ENCODE measurements around the gene CPB1.

Gene CPB1

DNA sequence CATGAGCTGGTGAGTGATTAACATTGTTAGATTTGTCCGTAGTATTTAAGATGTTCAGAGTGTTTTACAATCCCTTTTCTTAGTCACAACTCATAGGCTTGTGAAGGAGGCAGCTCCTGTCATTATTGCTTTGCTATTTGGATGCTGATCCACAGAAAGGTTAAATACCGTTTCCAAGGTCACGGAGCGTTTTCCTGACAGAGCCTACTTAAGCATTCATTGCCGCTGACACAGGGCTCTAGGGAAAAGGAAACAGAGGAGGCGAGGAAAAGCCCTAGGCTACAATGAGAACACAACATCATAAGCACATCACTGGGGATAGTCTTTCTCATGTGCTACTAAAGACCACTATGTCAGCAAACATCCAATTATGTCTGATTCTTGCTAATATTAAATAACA is 38.5 kb upstream of the CPB1 start:
- H3K9ac ChIP-seq (ENCODE audit: low read depth, low read length, poor library complexity): no peak overlapping the region
- H2BK5ac ChIP-seq (ENCODE audit: low read length): no peak overlapping the region
- peaks cover 0 to 18% of the 10 kb centered on the region in 2 donors for H3K9me3 ChIP-seq (replicated peaks in 1 of 2; ENCODE audit: control insufficient read depth in 2 of 2, insufficient read depth in 1 of 2, low read depth in 1 of 2, low read length in 2 of 2)
- peak overlapping the region in 1 of 2 donors; percentile 8 for H3K4me3 ChIP-seq (ENCODE audit: low read length in 2 of 2)
- H3K4me2 ChIP-seq (ENCODE audit: insufficient read depth, low read length, poor library complexity, severe bottlenecking): no peak overlapping the region
- no peak overlapping the region for H3K23ac ChIP-seq (ENCODE audit: low read depth, low read length, poor library complexity)
- H3K4me1 ChIP-seq (ENCODE audit: control insufficient read depth in 2 of 2, insufficient read depth in 1 of 2, low read depth in 1 of 2, low read length in 2 of 2): peaks cover 7 to 46% of the 10 kb centered on the region in 2 donors
- H3K14ac ChIP-seq (ENCODE audit: low read length): no peak overlapping the region
- peak; percentile 15 for DNase-seq (ENCODE audit: low spot score)
- peak overlapping the region; percentile 66 for H2AFZ ChIP-seq (ENCODE audit: low read length)
- no peak overlapping the region for H2BK120ac ChIP-seq (ENCODE audit: low read depth, low read length)
- no peak overlapping the region for H3K18ac ChIP-seq (ENCODE audit: low read length)
- H4K8ac ChIP-seq (ENCODE audit: low read depth, low read length): no peak overlapping the region
- H3K36me3 ChIP-seq (replicated peaks in 1 of 2; ENCODE audit: control insufficient read depth in 2 of 2, insufficient read depth in 2 of 2, low read length in 2 of 2): no peaks in the 10 kb centered on the region
- H4K91ac ChIP-seq (ENCODE audit: low read depth, low read length, poor library complexity): no peak overlapping the region
- H3K27ac ChIP-seq (replicated peaks; ENCODE audit: low read length): no peak overlapping the region
- H3K27me3 ChIP-seq (ENCODE audit: control insufficient read depth in 3 of 3, insufficient read depth in 3 of 3, low read depth in 1 of 3, low read length in 3 of 3): no peaks in the 10 kb centered on the region
- no peaks in the 10 kb centered on the region for H3K79me1 ChIP-seq (ENCODE audit: low read depth, low read length)
- no peak overlapping the region for H2BK15ac ChIP-seq (ENCODE audit: low read length)
- no peak overlapping the region for H3K4ac ChIP-seq (ENCODE audit: low read length)
- H2AK5ac ChIP-seq (ENCODE audit: low read depth, low read length): no peak overlapping the region
- no CpG with 5 or more reads among the region's 6 CpGs for WGBS, 2 donors (ENCODE audit: extremely low coverage in 2 of 2, insufficient read length in 2 of 2, insufficient replicate concordance in 1 of 2)
- no peak overlapping the region for H2BK12ac ChIP-seq (ENCODE audit: low read length)

DNA sequence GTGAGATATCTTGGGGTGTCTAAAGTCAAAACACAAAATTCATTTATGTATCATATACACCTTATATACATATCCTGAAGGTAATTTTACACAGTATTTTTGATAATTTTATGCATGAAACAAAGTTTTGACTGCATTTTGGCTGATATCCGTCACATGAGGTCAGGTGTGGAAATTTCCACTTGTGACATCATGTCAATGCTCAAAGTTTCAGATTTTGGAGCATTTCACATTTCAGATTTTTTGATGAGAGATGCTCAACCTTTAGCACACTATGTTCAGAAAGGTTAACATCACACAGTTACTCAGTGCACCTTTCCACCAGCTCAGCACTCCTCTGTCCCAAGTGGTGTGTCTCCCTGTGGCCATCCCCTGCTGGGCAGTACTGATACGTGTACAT is 37.7 kb upstream of the CPB1 start:
- WGBS, 2 donors (ENCODE audit: extremely low coverage in 2 of 2, insufficient read length in 2 of 2, insufficient replicate concordance in 1 of 2): no CpG with 5 or more reads among the region's 2 CpGs

DNA sequence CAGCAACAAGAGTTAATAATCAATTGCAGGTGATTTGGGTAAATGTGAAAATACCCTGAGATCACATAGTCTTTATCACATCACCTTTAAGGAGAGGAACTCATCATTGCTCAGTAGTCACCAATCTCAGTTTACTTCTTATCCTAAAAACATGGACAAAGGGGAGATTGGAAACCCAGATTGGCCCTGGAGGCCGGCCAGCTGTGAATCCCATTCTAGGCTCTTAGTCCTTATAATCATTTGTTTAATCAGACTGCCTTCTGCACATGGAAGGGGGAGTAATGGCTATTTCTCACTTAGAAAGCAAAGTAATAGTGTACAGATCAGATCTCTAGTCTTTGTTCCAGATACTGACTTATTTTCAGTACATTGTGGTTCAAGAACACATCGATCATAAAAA is 37.2 kb upstream of the CPB1 start:
- H3K4ac ChIP-seq (ENCODE audit: low read length): no peak overlapping the region
- no peak overlapping the region for H2BK12ac ChIP-seq (ENCODE audit: low read length)
- H4K8ac ChIP-seq (ENCODE audit: low read depth, low read length): no peak overlapping the region
- no peaks in the 10 kb centered on the region for H3K27me3 ChIP-seq (ENCODE audit: control insufficient read depth in 3 of 3, insufficient read depth in 3 of 3, low read depth in 1 of 3, low read length in 3 of 3)
- peaks cover 0 to 18% of the 10 kb centered on the region in 2 donors for H3K9me3 ChIP-seq (replicated peaks in 1 of 2; ENCODE audit: control insufficient read depth in 2 of 2, insufficient read depth in 1 of 2, low read depth in 1 of 2, low read length in 2 of 2)
- peak overlapping the region; percentile 39 for H2AFZ ChIP-seq (ENCODE audit: low read length)
- H3K4me1 ChIP-seq (ENCODE audit: control insufficient read depth in 2 of 2, insufficient read depth in 1 of 2, low read depth in 1 of 2, low read length in 2 of 2): peaks cover 7 to 48% of the 10 kb centered on the region in 2 donors
- H2AK5ac ChIP-seq (ENCODE audit: low read depth, low read length): no peak overlapping the region
- no peak overlapping the region for H3K4me3 ChIP-seq (ENCODE audit: low read length in 2 of 2)
- no peak overlapping the region for H3K27ac ChIP-seq (replicated peaks; ENCODE audit: low read length)
- no peak overlapping the region for H2BK15ac ChIP-seq (ENCODE audit: low read length)
- H3K14ac ChIP-seq (ENCODE audit: low read length): no peak overlapping the region
- H3K9ac ChIP-seq (ENCODE audit: low read depth, low read length, poor library complexity): no peak overlapping the region
- no peaks in the 10 kb centered on the region for H3K79me1 ChIP-seq (ENCODE audit: low read depth, low read length)
- no peak overlapping the region for H3K4me2 ChIP-seq (ENCODE audit: insufficient read depth, low read length, poor library complexity, severe bottlenecking)
- WGBS, 2 donors (ENCODE audit: extremely low coverage in 2 of 2, insufficient read length in 2 of 2, insufficient replicate concordance in 1 of 2): no CpG with 5 or more reads among the region's 2 CpGs
- no peak for DNase-seq (ENCODE audit: low spot score)
- H4K91ac ChIP-seq (ENCODE audit: low read depth, low read length, poor library complexity): no peak overlapping the region
- no peaks in the 10 kb centered on the region for H3K36me3 ChIP-seq (replicated peaks in 1 of 2; ENCODE audit: control insufficient read depth in 2 of 2, insufficient read depth in 2 of 2, low read length in 2 of 2)
- H2BK120ac ChIP-seq (ENCODE audit: low read depth, low read length): no peak overlapping the region
- no peak overlapping the region for H3K23ac ChIP-seq (ENCODE audit: low read depth, low read length, poor library complexity)
- no peak overlapping the region for H2BK5ac ChIP-seq (ENCODE audit: low read length)
- H3K18ac ChIP-seq (ENCODE audit: low read length): no peak overlapping the region

More for the DNA sequence above, 37.7 kb upstream of the CPB1 start:
- no peak for DNase-seq (ENCODE audit: low spot score)
- Histone ChIP-seq H2AFZ (ENCODE audit: low read length) (no peak overlapping the region), H3K4me1 (ENCODE audit: control insufficient read depth in 2 of 2, insufficient read depth in 1 of 2, low read depth in 1 of 2, low read length in 2 of 2) (peaks cover 7 to 48% of the 10 kb centered on the region in 2 donors), H3K27me3 (ENCODE audit: control insufficient read depth in 3 of 3, insufficient read depth in 3 of 3, low read depth in 1 of 3, low read length in 3 of 3) (no peaks in the 10 kb centered on the region), H2AK5ac (ENCODE audit: low read depth, low read length) (no peak overlapping the region), H2BK12ac (ENCODE audit: low read length) (no peak overlapping the region), H3K36me3 (replicated peaks in 1 of 2; ENCODE audit: control insufficient read depth in 2 of 2, insufficient read depth in 2 of 2, low read length in 2 of 2) (no peaks in the 10 kb centered on the region), H3K4me3 (ENCODE audit: low read length in 2 of 2) (no peak overlapping the region), H4K8ac (ENCODE audit: low read depth, low read length) (no peak overlapping the region), H2BK120ac (ENCODE audit: low read depth, low read length) (no peak overlapping the region), H3K23ac (ENCODE audit: low read depth, low read length, poor library complexity) (no peak overlapping the region), H4K91ac (ENCODE audit: low read depth, low read length, poor library complexity) (no peak overlapping the region), H3K18ac (ENCODE audit: low read length) (no peak overlapping the region), H2BK15ac (ENCODE audit: low read length) (no peak overlapping the region), H3K27ac (replicated peaks; ENCODE audit: low read length) (no peak overlapping the region), H2BK5ac (ENCODE audit: low read length) (no peak overlapping the region), H3K4ac (ENCODE audit: low read length) (no peak overlapping the region), H3K9me3 (replicated peaks in 1 of 2; ENCODE audit: control insufficient read depth in 2 of 2, insufficient read depth in 1 of 2, low read depth in 1 of 2, low read length in 2 of 2) (peaks cover 0 to 18% of the 10 kb centered on the region in 2 donors), H3K4me2 (ENCODE audit: insufficient read depth, low read length, poor library complexity, severe bottlenecking) (no peak overlapping the region), H3K14ac (ENCODE audit: low read length) (no peak overlapping the region), H3K79me1 (ENCODE audit: low read depth, low read length) (no peaks in the 10 kb centered on the region), H3K9ac (ENCODE audit: low read depth, low read length, poor library complexity) (no peak overlapping the region)

DNA sequence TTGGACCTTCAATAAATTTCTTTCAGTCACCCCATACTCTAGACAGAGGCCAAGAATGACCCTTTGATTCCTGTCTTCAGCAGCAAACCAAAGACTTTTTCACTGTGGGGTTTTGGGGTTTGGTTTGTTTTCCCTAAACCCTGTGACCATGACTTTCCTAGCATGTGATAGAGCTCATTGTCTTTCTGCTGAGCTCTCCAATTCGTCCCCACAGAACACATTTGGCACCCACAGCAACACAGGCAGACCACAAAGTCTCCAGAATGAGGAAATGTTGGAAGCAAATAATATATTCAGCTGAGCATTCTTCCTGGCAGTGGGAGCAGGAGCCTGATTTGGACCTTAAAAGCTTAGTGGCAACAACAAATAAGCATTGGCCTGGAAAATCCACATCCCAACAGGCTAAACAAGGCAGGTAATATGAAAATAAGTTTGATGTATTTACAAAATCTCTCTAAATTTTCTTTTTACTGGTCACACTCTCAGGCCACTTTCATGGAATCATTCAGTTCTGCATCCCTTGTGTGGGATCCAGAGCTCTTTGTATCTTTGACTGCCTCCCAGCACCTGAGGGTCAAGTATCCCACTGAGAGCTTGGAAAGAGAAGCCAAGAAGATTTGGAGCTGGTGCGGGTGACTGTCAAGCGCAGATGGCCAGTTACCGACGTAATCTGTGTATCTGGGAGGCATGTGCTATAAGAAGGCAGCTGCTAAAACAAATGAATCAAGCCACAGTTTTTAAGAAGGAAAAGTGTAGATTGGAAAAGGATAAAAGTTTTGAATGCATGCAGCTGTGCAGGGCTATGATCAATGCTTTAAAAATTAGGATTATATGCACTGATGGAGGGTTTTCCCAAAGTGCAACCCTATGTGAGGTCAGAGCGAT is 36.5 kb upstream of the CPB1 start:
- Histone ChIP-seq H3K4ac (ENCODE audit: low read length) (no peak overlapping the region), H2BK15ac (ENCODE audit: low read length) (no peak overlapping the region), H4K8ac (ENCODE audit: low read depth, low read length) (no peak overlapping the region), H2AK5ac (ENCODE audit: low read depth, low read length) (no peak overlapping the region), H3K18ac (ENCODE audit: low read length) (no peak overlapping the region), H3K4me3 (ENCODE audit: low read length in 2 of 2) (no peak overlapping the region), H3K4me1 (ENCODE audit: control insufficient read depth in 2 of 2, insufficient read depth in 1 of 2, low read depth in 1 of 2, low read length in 2 of 2) (peaks cover 7 to 48% of the 10 kb centered on the region in 2 donors), H2BK12ac (ENCODE audit: low read length) (no peak overlapping the region), H2AFZ (ENCODE audit: low read length) (peak overlapping the region; percentile 39), H3K23ac (ENCODE audit: low read depth, low read length, poor library complexity) (no peak overlapping the region), H3K27ac (replicated peaks; ENCODE audit: low read length) (no peak overlapping the region), H3K9me3 (replicated peaks in 1 of 2; ENCODE audit: control insufficient read depth in 2 of 2, insufficient read depth in 1 of 2, low read depth in 1 of 2, low read length in 2 of 2) (peaks cover 0 to 15% of the 10 kb centered on the region in 2 donors), H4K91ac (ENCODE audit: low read depth, low read length, poor library complexity) (no peak overlapping the region), H3K9ac (ENCODE audit: low read depth, low read length, poor library complexity) (no peak overlapping the region), H2BK120ac (ENCODE audit: low read depth, low read length) (no peak overlapping the region), H3K27me3 (ENCODE audit: control insufficient read depth in 3 of 3, insufficient read depth in 3 of 3, low read depth in 1 of 3, low read length in 3 of 3) (no peaks in the 10 kb centered on the region), H3K14ac (ENCODE audit: low read length) (no peak overlapping the region), H3K36me3 (replicated peaks in 1 of 2; ENCODE audit: control insufficient read depth in 2 of 2, insufficient read depth in 2 of 2, low read length in 2 of 2) (no peaks in the 10 kb centered on the region), H3K4me2 (ENCODE audit: insufficient read depth, low read length, poor library complexity, severe bottlenecking) (no peak overlapping the region), H2BK5ac (ENCODE audit: low read length) (no peak overlapping the region), H3K79me1 (ENCODE audit: low read depth, low read length) (no peaks in the 10 kb centered on the region)
- peak; percentile 12 for DNase-seq (ENCODE audit: low spot score)
- WGBS, 2 donors (ENCODE audit: extremely low coverage in 2 of 2, insufficient read length in 2 of 2, insufficient replicate concordance in 1 of 2): no CpG with 5 or more reads among the region's 6 CpGs

Data from neuronal stem cell (in vitro differentiated cells).